Activated naive CD8-positive, alpha-beta T cell treated with anti-CD3 and anti-CD28 coated beads, Interleukin-2, amount 50 U/mL, for 24 hours (primary cell): ENCODE measurements around the gene RMP24.
"Not testable (repeated sequence)": the region's sequence is repeated elsewhere in the genome, so short reads cannot be mapped to it uniquely, and the experiment has no call there.

Source experiments
- ATAC-seq: fragments of 150-1000 bp; cut with Tn5 transposase; one replicate; pipeline ENCODE4 v1.10.0; 2021
- DNase-seq: peaks from one replicate; pipeline ENCODE4 v3.0.0; 2021
- H3K27ac Mint-ChIP-seq: one replicate; pipeline ENCODE4 v1.8.0; 2021; ENCODE audit warnings: mild to moderate bottlenecking, mixed read lengths
- H3K27me3 Mint-ChIP-seq: one replicate; pipeline ENCODE4 v1.8.0; 2021; ENCODE audit warnings: mixed read lengths
- H3K36me3 Mint-ChIP-seq: one replicate; pipeline ENCODE4 v1.8.0; 2021; ENCODE audit warnings: low read depth, mixed read lengths
- H3K4me1 Mint-ChIP-seq: one replicate; pipeline ENCODE4 v1.8.0; 2021; ENCODE audit warnings: mixed read lengths
- H3K4me3 Mint-ChIP-seq: one replicate; pipeline ENCODE4 v1.8.0; 2021; ENCODE audit warnings: mild to moderate bottlenecking, moderate library complexity, mixed read lengths
- H3K9me3 Mint-ChIP-seq: one replicate; pipeline ENCODE4 v1.8.0; 2021; ENCODE audit warnings: mixed read lengths

The RMP24 gene

GRCh38 chr18:35949090-35949489 lies 23.4 kb upstream of the RMP24 start:
- Mint-ChIP-seq H3K36me3 (no peaks in the 10 kb centered on the region), H3K4me1 (peaks cover 7% of the 10 kb centered on the region), H3K27me3 (peaks cover 19% of the 10 kb centered on the region), H3K27ac (no peak overlapping the region), H3K4me3 (no peak overlapping the region), H3K9me3 (no peaks in the 10 kb centered on the region)
- ATAC-seq (no peak), DNase-seq (no peak)

GRCh38 chr18:35949903-35950627 lies 22.4 kb upstream of the RMP24 start:
- Mint-ChIP-seq H3K4me3 (peak overlapping the region; percentile 77), H3K36me3 (no peaks in the 10 kb centered on the region), H3K9me3 (no peaks in the 10 kb centered on the region), H3K27me3 (peaks cover 24% of the 10 kb centered on the region), H3K4me1 (peaks cover 7% of the 10 kb centered on the region), H3K27ac (no peak overlapping the region)
- ATAC-seq: peak; percentile 82
- peak; percentile 48 for DNase-seq

- Mint-ChIP-seq H3K27ac (no peak overlapping the region), H3K4me1 (peaks cover 7% of the 10 kb centered on the region)
These were observed 21.9 kb upstream of the RMP24 start for GRCh38 chr18:35950628-35950982.

GRCh38 chr18:35953688-35954087 lies 18.8 kb upstream of the RMP24 start:
- Mint-ChIP-seq H3K9me3 (no peaks in the 10 kb centered on the region), H3K4me1 (peaks cover 7% of the 10 kb centered on the region), H3K4me3 (no peak overlapping the region), H3K27me3 (peaks cover 45% of the 10 kb centered on the region), H3K27ac (no peak overlapping the region), H3K36me3 (no peaks in the 10 kb centered on the region)
- DNase-seq: no peak
- ATAC-seq: no peak

More at GRCh38 chr18:35950628-35950982, 21.9 kb upstream of the RMP24 start:
- ATAC-seq: no peak
- H3K4me3 Mint-ChIP-seq: peak overlapping the region; percentile 77
- peaks cover 26% of the 10 kb centered on the region for H3K27me3 Mint-ChIP-seq
- no peaks in the 10 kb centered on the region for H3K9me3 Mint-ChIP-seq
- DNase-seq: no peak
- H3K36me3 Mint-ChIP-seq: no peaks in the 10 kb centered on the region

- H3K36me3 Mint-ChIP-seq: no peaks in the 10 kb centered on the region
- H3K9me3 Mint-ChIP-seq: no peaks in the 10 kb centered on the region
- no peak overlapping the region for H3K4me3 Mint-ChIP-seq
- ATAC-seq (no peak), DNase-seq (no peak)
- H3K27ac Mint-ChIP-seq: no peak overlapping the region
- no peaks in the 10 kb centered on the region for H3K4me1 Mint-ChIP-seq
- peaks cover 36% of the 10 kb centered on the region for H3K27me3 Mint-ChIP-seq
These were observed 16.3 kb upstream of the RMP24 start for GRCh38 chr18:35956226-35956625.

GRCh38 chr18:35962320-35962719 lies 10.2 kb upstream of the RMP24 start:
- Mint-ChIP-seq H3K9me3 (no peaks in the 10 kb centered on the region), H3K27ac (no peak overlapping the region), H3K4me1 (no peaks in the 10 kb centered on the region), H3K36me3 (no peaks in the 10 kb centered on the region), H3K27me3 (peaks cover 14% of the 10 kb centered on the region), H3K4me3 (no peak overlapping the region)
- ATAC-seq (no peak), DNase-seq (no peak)

- Mint-ChIP-seq H3K9me3 (no peaks in the 10 kb centered on the region), H3K27ac (peak overlapping the region; percentile 24), H3K4me1 (peaks cover 8% of the 10 kb centered on the region), H3K36me3 (no peaks in the 10 kb centered on the region), H3K4me3 (no peak overlapping the region), H3K27me3 (peaks cover 6% of the 10 kb centered on the region)
- no peak for DNase-seq
- ATAC-seq: no peak
These were observed 8.2 kb upstream of the RMP24 start for GRCh38 chr18:35964319-35964718.

- DNase-seq, H3K27me3 Mint-ChIP-seq, H3K9me3 Mint-ChIP-seq, ATAC-seq, H3K27ac Mint-ChIP-seq, H3K4me3 Mint-ChIP-seq, H3K36me3 Mint-ChIP-seq: not testable (repeated sequence)
- peaks cover 28% of the 10 kb centered on the region for H3K4me1 Mint-ChIP-seq
These were observed 4.6 kb upstream of the RMP24 start for GRCh38 chr18:35967866-35968265.

GRCh38 chr18:35968278-35968880 lies 4.1 kb upstream of the RMP24 start:
- Mint-ChIP-seq H3K9me3 (no peaks in the 10 kb centered on the region), H3K4me1 (peaks cover 34% of the 10 kb centered on the region), H3K4me3 (no peak overlapping the region), H3K27me3 (no peaks in the 10 kb centered on the region), H3K27ac (no peak overlapping the region), H3K36me3 (no peaks in the 10 kb centered on the region)
- DNase-seq (no peak), ATAC-seq (no peak)

GRCh38 chr18:35969676-35970075 lies 2.8 kb upstream of the RMP24 start:
- H3K27me3 Mint-ChIP-seq: no peaks in the 10 kb centered on the region
- H3K27ac Mint-ChIP-seq: peak overlapping the region; percentile 93
- H3K36me3 Mint-ChIP-seq: peaks cover 8% of the 10 kb centered on the region
- no peak for ATAC-seq
- no peaks in the 10 kb centered on the region for H3K9me3 Mint-ChIP-seq
- peak overlapping the region; percentile 85 for H3K4me3 Mint-ChIP-seq
- DNase-seq: no peak
- peaks cover 45% of the 10 kb centered on the region for H3K4me1 Mint-ChIP-seq

GRCh38 chr18:35971661-35972196 lies 750 bp upstream of the RMP24 start:
- H3K36me3 Mint-ChIP-seq: peaks cover 20% of the 10 kb centered on the region
- ATAC-seq (no peak), DNase-seq (peak; percentile 20)
- H3K9me3 Mint-ChIP-seq: no peaks in the 10 kb centered on the region
- H3K27ac Mint-ChIP-seq: peak overlapping the region; percentile 83
- peak overlapping the region; percentile 99 for H3K4me3 Mint-ChIP-seq
- no peaks in the 10 kb centered on the region for H3K27me3 Mint-ChIP-seq
- peaks cover 55% of the 10 kb centered on the region for H3K4me1 Mint-ChIP-seq

GRCh38 chr18:35973650-35974049 lies 1.2 kb downstream of the RMP24 start:
- H3K36me3 Mint-ChIP-seq: peaks cover 36% of the 10 kb centered on the region
- H3K4me1 Mint-ChIP-seq: peaks cover 51% of the 10 kb centered on the region
- DNase-seq: no peak

GRCh38 chr18:35974181-35974580 lies 1.7 kb downstream of the RMP24 start:
- ATAC-seq (no peak), DNase-seq (no peak)
- Mint-ChIP-seq H3K27me3 (no peaks in the 10 kb centered on the region), H3K4me3 (peak overlapping the region; percentile 99), H3K36me3 (peaks cover 40% of the 10 kb centered on the region), H3K4me1 (peaks cover 47% of the 10 kb centered on the region), H3K27ac (peak overlapping the region; percentile 83), H3K9me3 (no peaks in the 10 kb centered on the region)

More at GRCh38 chr18:35973650-35974049, 1.2 kb downstream of the RMP24 start:
- peak overlapping the region; percentile 83 for H3K27ac Mint-ChIP-seq
- no peaks in the 10 kb centered on the region for H3K9me3 Mint-ChIP-seq
- H3K4me3 Mint-ChIP-seq: peak overlapping the region; percentile 99
- H3K27me3 Mint-ChIP-seq: no peaks in the 10 kb centered on the region
- no peak for ATAC-seq

- Mint-ChIP-seq H3K4me1 (peaks cover 14% of the 10 kb centered on the region), H3K4me3 (no peak overlapping the region), H3K9me3 (no peaks in the 10 kb centered on the region), H3K27ac (no peak overlapping the region), H3K27me3 (no peaks in the 10 kb centered on the region), H3K36me3 (peaks cover 66% of the 10 kb centered on the region)
- DNase-seq (no peak), ATAC-seq (no peak)
These were observed 6.6 kb downstream of the RMP24 start for GRCh38 chr18:35979112-35979511.

GRCh38 chr18:35982409-35983114 lies 10.1 kb downstream of the RMP24 start:
- DNase-seq: no peak
- H3K9me3 Mint-ChIP-seq: no peaks in the 10 kb centered on the region
- no peak overlapping the region for H3K4me3 Mint-ChIP-seq
- no peaks in the 10 kb centered on the region for H3K4me1 Mint-ChIP-seq
- H3K36me3 Mint-ChIP-seq: peaks cover 48% of the 10 kb centered on the region
- no peak for ATAC-seq
- no peaks in the 10 kb centered on the region for H3K27me3 Mint-ChIP-seq
- H3K27ac Mint-ChIP-seq: no peak overlapping the region
